SHP77 treated with DMSO at 0.1 percent for 48 hours (cell line): ENCODE measurements around the gene PTPA.
"Not testable (repeated sequence)": the region's sequence is repeated elsewhere in the genome, so short reads cannot be mapped to it uniquely, and the experiment has no call there.

Source experiments
- DNase-seq: peaks from one replicate; lab custom pipeline; 2025; lab: John Stamatoyannopoulos, UW

The PTPA gene

GRCh38 chr9:129177791-129178567 is 66.8 kb downstream of the PTPA start, which contains the start of gene IER5L:
TSS of gene IER5L (minus strand) at chr9:129178261. CDS start at chr9:129178052, 209 bp downstream.
- peak; percentile 87 for DNase-seq

GRCh38 chr9:129178568-129179382 is 67.6 kb downstream of the PTPA start:
- no peak for DNase-seq

GRCh38 chr9:129181246-129181645 is 70.0 kb downstream of the PTPA start:
- no peak for DNase-seq

- no peak for DNase-seq
Observed at GRCh38 chr9:129182122-129182521, 70.9 kb downstream of the PTPA start.

- no peak for DNase-seq
Observed at GRCh38 chr9:129182625-129183494, 71.6 kb downstream of the PTPA start.

GRCh38 chr9:129183495-129184218 is 72.4 kb downstream of the PTPA start:
- no peak for DNase-seq

GRCh38 chr9:129184219-129184524 is 73.0 kb downstream of the PTPA start:
- DNase-seq, result no peak

- no peak for DNase-seq
Observed at GRCh38 chr9:129184596-129185122, 73.4 kb downstream of the PTPA start.

- no peak for DNase-seq
Observed at GRCh38 chr9:129185402-129185801, 74.2 kb downstream of the PTPA start.

DNA sequence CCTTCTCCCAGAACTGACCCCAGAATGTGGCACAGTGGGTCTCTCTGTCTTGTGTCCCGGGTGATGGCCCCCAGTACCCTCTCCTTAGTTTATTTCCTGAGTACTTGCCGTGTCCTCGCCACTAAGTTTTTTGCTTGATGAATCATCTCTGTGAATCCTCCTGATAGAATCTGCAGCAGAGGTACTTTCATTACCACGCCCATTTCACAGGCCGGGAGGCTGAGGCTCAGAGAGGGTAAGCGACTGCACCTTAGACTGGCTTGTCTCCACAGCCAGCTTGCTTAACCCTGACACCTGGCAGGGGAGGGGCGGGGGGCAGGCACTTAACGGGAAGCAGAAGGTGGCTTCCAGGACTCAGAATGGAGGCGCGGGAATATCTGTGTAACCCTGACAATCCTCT is 74.8 kb downstream of the PTPA start:
- no peak for DNase-seq

- DNase-seq, result no peak
Observed at GRCh38 chr9:129187042-129187441, 75.8 kb downstream of the PTPA start.

- not testable (repeated sequence) for DNase-seq
Observed at GRCh38 chr9:129189971-129190370, 78.8 kb downstream of the PTPA start.

GRCh38 chr9:129191234-129191633 is 80.0 kb downstream of the PTPA start:
- no peak for DNase-seq

DNA sequence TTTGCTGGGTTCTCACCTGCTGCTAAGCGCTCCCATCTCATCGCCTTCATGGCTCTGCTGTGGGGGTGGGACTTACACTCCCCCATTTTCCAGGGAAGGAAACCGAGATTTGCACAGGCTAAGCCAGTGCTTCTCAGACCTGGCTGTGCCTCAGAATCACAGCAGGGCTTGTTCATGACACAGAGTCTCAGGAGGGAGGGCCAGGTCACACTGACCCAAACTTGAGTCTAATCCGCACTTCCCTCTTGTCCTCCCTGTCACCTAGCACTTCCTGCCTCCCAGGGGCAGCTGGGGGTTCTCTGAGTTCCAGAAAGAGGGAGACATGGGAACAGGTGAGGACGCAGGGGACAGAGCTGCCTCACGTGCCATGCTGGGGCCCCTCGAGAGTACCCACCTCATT is 82.4 kb downstream of the PTPA start:
- no peak for DNase-seq

- no peak for DNase-seq
Observed at GRCh38 chr9:129194221-129194620, 83.0 kb downstream of the PTPA start.

- no peak for DNase-seq
Observed at GRCh38 chr9:129195606-129196005, 84.4 kb downstream of the PTPA start.

DNA sequence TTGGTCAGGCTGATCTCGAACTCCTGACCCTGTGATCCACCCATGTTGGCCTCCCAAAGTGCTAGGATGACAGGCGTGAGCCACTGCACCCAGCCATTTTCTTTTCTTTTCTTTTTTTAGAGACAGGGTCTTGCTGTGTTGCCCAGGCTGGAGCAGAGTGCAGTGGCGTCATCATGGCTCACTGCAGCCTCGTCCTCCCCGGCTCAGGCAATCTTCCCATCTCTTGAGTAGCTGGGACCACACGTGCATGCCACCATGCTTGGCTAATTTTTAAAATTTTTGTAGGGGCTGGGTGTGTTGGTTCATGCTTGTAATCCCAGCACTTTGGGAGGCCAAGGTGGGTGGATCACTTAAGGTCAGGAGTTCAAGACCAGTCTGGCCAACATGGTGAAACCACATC is 85.8 kb downstream of the PTPA start:
- not testable (repeated sequence) for DNase-seq

- DNase-seq, result no peak
Observed at GRCh38 chr9:129197978-129198318, 86.7 kb downstream of the PTPA start.
